ENCODE measurements around the gene CRB3.
A peak's percentile ranks its signal among the peaks of the same experiment; 100 is the strongest.

CRB3 gene

DNA sequence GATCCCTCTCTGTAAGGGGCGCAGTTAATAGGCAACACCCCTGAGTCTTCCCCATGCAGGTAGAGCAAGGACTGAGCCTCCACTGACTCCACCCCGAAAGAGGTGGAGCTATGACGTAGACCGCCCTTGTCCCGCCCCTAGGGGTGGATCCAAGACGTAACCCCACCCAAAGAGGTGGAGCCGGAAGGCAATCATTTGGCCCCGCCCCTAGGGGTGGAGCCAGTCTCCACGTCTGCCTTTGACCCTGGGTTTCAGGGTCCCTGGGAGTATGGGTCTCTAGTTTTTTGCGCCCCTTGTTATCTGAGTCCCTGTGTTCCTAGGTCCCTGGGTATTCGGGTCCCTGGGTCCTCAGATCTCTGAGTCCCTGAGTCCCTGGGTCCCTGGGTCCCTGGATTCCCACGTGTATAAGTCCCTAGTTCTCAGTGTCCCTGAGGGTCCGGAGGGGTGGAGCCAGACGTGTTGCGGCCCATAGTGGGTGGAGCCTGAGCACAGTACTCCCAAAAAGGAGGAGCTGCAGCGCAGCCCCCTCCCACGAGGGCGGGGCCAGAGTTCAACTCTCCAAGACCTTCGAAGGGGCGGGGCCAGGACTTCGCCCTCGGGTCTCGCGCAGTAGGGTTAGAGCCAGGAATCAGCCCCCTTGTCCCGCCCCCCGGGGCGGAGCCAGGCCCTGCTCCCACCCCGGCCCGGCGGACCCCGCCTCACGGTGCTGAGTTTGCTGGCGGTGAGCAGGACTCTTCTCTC, 12.3 kb downstream of the CRB3 start:
- Histone ChIP-seq H3K9ac (ENCODE audit: low read depth, low read length) (no peak overlapping the region), H3K4me3 (ENCODE audit: low read depth, low read length) (peak overlapping the region; percentile 81), H3K9me3 (ENCODE audit: control insufficient read depth, insufficient read depth, low read length) (no peaks in the 10 kb centered on the region), H3K4me1 (ENCODE audit: control insufficient read depth, insufficient read depth, low read length) (peaks cover 3% of the 10 kb centered on the region), H3K27me3 (ENCODE audit: control insufficient read depth, insufficient read depth, low read length) (peaks cover 11% of the 10 kb centered on the region), H3K36me3 (ENCODE audit: control insufficient read depth, insufficient read depth, low read length) (no peaks in the 10 kb centered on the region)

DNA sequence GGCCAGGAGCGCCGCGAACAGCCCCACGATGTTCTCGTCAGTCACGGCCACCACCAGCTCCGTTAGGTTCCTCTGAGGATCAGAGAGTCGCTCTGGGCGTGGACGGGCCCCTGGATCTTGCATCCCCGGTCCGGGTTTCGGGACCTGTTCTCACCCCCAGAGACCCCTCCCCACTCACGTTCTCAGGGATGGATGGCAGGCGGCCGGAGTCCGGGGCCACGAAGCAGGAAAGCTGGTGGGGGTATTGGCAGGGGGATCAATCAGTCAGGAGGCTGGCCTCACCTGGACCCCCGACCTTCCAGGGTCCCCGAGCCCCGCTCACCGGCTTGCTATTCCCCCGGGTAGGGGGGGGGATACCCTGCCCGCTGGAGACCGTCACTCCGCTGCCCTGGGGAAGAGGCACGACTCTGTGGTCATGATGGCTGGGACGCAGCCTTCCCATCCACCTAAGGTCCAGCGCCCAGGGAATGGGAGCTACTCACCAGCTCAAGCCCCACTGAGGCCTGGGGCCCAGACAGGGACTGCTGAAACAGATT, 12.9 kb downstream of the CRB3 start:
- H3K9me3 ChIP-seq (ENCODE audit: control insufficient read depth, insufficient read depth, low read length) = no peaks in the 10 kb centered on the region
- no peak overlapping the region for H3K9ac ChIP-seq (ENCODE audit: low read depth, low read length)
- H3K4me3 ChIP-seq (ENCODE audit: low read depth, low read length) = peak overlapping the region; percentile 77
- peaks cover 11% of the 10 kb centered on the region for H3K27me3 ChIP-seq (ENCODE audit: control insufficient read depth, insufficient read depth, low read length)
- peaks cover 3% of the 10 kb centered on the region for H3K4me1 ChIP-seq (ENCODE audit: control insufficient read depth, insufficient read depth, low read length)
- H3K36me3 ChIP-seq (ENCODE audit: control insufficient read depth, insufficient read depth, low read length) = no peaks in the 10 kb centered on the region

GRCh38 chr19:6478815-6479214, 14.7 kb downstream of the CRB3 start:
- Histone ChIP-seq H3K9ac (ENCODE audit: low read depth, low read length) (no peak overlapping the region), H3K36me3 (ENCODE audit: control insufficient read depth, insufficient read depth, low read length) (no peaks in the 10 kb centered on the region), H3K9me3 (ENCODE audit: control insufficient read depth, insufficient read depth, low read length) (no peaks in the 10 kb centered on the region), H3K27me3 (ENCODE audit: control insufficient read depth, insufficient read depth, low read length) (peaks cover 11% of the 10 kb centered on the region), H3K4me3 (ENCODE audit: low read depth, low read length) (no peak overlapping the region), H3K4me1 (ENCODE audit: control insufficient read depth, insufficient read depth, low read length) (peaks cover 3% of the 10 kb centered on the region)

DNA sequence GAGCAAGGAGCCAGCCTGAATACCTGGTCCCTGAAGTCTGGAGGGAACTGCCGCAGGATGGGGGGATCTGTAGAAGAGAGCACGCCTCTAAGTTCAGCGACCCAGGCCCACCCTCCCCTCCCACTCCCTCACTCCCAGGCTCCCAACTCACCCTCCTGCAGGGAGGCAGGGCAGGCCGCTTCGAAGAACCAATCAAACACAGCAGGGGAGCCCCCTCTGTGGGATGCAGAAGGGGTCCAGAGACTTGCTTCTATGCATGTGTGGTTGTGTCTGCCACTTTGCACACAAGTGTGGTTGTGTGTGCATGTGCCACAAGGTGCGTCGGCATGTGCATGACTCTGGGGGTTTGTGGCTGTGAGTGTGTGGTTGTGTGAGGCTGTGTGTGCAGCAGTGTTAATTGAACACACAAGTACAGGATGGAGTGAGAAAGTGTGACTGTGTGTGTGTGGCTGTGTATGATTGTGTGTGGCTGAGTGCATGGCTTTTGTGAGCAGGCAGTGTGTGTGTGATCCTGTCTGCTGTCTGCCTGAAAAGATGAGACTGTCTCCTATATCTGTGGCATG, 15.8 kb downstream of the CRB3 start:
- Histone ChIP-seq H3K4me1 (ENCODE audit: control insufficient read depth, insufficient read depth, low read length) (peaks cover 3% of the 10 kb centered on the region), H3K9me3 (ENCODE audit: control insufficient read depth, insufficient read depth, low read length) (no peaks in the 10 kb centered on the region), H3K36me3 (ENCODE audit: control insufficient read depth, insufficient read depth, low read length) (no peaks in the 10 kb centered on the region), H3K4me3 (ENCODE audit: low read depth, low read length) (no peak overlapping the region), H3K27me3 (ENCODE audit: control insufficient read depth, insufficient read depth, low read length) (peaks cover 5% of the 10 kb centered on the region), H3K9ac (ENCODE audit: low read depth, low read length) (no peak overlapping the region)

- H3K4me1 ChIP-seq (ENCODE audit: control insufficient read depth, insufficient read depth, low read length) = peaks cover 3% of the 10 kb centered on the region
- no peak overlapping the region for H3K4me3 ChIP-seq (ENCODE audit: low read depth, low read length)
- no peak overlapping the region for H3K9ac ChIP-seq (ENCODE audit: low read depth, low read length)
- no peaks in the 10 kb centered on the region for H3K9me3 ChIP-seq (ENCODE audit: control insufficient read depth, insufficient read depth, low read length)
- no peaks in the 10 kb centered on the region for H3K27me3 ChIP-seq (ENCODE audit: control insufficient read depth, insufficient read depth, low read length)
- H3K36me3 ChIP-seq (ENCODE audit: control insufficient read depth, insufficient read depth, low read length) = no peaks in the 10 kb centered on the region
Observed at GRCh38 chr19:6480848-6481415, 16.9 kb downstream of the CRB3 start.

DNA sequence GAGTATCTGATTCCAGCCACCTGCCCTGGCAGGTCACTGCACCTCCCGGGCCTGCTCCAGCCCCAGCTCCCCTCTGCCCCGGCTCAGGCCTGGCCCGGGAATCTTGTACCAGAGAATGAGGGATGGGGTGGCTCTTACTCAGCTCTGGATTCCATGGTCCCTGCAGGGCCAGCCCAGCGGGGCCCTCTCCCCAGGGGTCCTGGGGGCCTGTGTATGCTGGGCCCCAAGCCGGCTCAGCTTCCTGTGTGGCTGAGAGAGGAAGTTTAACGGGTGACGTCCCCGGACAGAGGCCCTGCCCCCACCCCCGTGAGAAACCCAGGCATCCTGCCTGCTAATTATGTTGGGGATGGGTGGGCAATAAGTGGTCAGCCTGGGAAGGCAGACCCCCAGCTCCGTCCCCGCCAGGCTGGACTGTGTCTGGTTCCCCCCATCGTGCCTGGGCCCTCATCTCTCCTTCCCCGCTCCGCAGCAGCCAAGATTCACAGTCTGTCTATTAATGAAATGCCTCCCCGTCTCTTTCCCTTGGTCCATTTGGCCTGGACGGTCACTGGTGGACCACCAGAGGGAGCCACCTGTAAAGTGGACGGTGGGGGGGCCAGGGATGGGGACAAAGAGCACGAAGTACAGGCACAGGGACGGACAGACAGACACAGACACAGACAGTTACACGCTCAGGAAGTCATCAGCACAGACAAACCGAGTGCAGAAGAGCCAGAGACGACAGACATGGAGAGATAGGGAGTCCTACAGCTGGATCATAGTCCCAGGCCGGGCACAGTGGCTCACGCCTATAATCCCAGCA, 17.7 kb downstream of the CRB3 start, which contains the start of gene DENND1C:
Gene DENND1C, minus strand, starts transcription at position 247 of the 802 bp plus-strand sequence. Its CDS starts 92 bp downstream, at position 155.
- Histone ChIP-seq H3K9ac (ENCODE audit: low read depth, low read length) (no peak within 1 kb of the TSS), H3K27me3 (ENCODE audit: control insufficient read depth, insufficient read depth, low read length) (no peaks in the 10 kb centered on the region), H3K36me3 (ENCODE audit: control insufficient read depth, insufficient read depth, low read length) (no peaks in the 10 kb centered on the region), H3K4me1 (ENCODE audit: control insufficient read depth, insufficient read depth, low read length) (peaks cover 3% of the 10 kb centered on the region), H3K9me3 (ENCODE audit: control insufficient read depth, insufficient read depth, low read length) (no peaks in the 10 kb centered on the region), H3K4me3 (ENCODE audit: low read depth, low read length) (no peak within 1 kb of the TSS)

GRCh38 chr19:6482343-6482686, 18.2 kb downstream of the CRB3 start:
- H3K9me3 ChIP-seq (ENCODE audit: control insufficient read depth, insufficient read depth, low read length) = no peaks in the 10 kb centered on the region
- H3K4me3 ChIP-seq (ENCODE audit: low read depth, low read length) = no peak overlapping the region
- peaks cover 3% of the 10 kb centered on the region for H3K4me1 ChIP-seq (ENCODE audit: control insufficient read depth, insufficient read depth, low read length)
- no peaks in the 10 kb centered on the region for H3K36me3 ChIP-seq (ENCODE audit: control insufficient read depth, insufficient read depth, low read length)
- H3K9ac ChIP-seq (ENCODE audit: low read depth, low read length) = no peak overlapping the region
- H3K27me3 ChIP-seq (ENCODE audit: control insufficient read depth, insufficient read depth, low read length) = no peaks in the 10 kb centered on the region

- Histone ChIP-seq H3K4me1 (ENCODE audit: control insufficient read depth, insufficient read depth, low read length) (peaks cover 3% of the 10 kb centered on the region), H3K9me3 (ENCODE audit: control insufficient read depth, insufficient read depth, low read length) (no peaks in the 10 kb centered on the region), H3K9ac (ENCODE audit: low read depth, low read length) (no peak overlapping the region), H3K27me3 (ENCODE audit: control insufficient read depth, insufficient read depth, low read length) (no peaks in the 10 kb centered on the region), H3K4me3 (ENCODE audit: low read depth, low read length) (no peak overlapping the region), H3K36me3 (ENCODE audit: control insufficient read depth, insufficient read depth, low read length) (no peaks in the 10 kb centered on the region)
Observed at GRCh38 chr19:6483235-6483634, 19.2 kb downstream of the CRB3 start.

DNA sequence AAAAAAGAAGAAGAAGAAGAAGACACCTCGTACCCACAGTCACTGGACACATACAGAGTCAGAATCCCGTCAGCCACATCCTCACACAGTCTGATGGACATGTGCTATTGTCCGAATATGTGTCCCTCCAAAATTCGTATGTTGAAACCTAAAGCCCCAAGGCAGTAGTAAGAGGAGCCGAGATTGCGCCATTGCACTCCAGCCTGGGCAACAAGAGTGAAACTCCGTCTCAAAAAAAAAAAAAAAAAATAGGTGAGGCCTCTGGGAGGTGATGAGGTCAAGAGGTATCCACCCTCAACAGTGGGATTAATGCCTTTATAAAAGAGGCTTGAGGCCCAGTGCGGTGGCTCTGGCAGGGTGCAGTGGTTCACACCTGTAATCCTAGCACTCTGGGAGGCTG, 20.2 kb downstream of the CRB3 start:
- Histone ChIP-seq H3K36me3 (ENCODE audit: control insufficient read depth, insufficient read depth, low read length) (no peaks in the 10 kb centered on the region), H3K4me3 (ENCODE audit: low read depth, low read length) (no peak overlapping the region), H3K9me3 (ENCODE audit: control insufficient read depth, insufficient read depth, low read length) (no peaks in the 10 kb centered on the region), H3K27me3 (ENCODE audit: control insufficient read depth, insufficient read depth, low read length) (no peaks in the 10 kb centered on the region), H3K9ac (ENCODE audit: low read depth, low read length) (no peak overlapping the region), H3K4me1 (ENCODE audit: control insufficient read depth, insufficient read depth, low read length) (peaks cover 2% of the 10 kb centered on the region)

DNA sequence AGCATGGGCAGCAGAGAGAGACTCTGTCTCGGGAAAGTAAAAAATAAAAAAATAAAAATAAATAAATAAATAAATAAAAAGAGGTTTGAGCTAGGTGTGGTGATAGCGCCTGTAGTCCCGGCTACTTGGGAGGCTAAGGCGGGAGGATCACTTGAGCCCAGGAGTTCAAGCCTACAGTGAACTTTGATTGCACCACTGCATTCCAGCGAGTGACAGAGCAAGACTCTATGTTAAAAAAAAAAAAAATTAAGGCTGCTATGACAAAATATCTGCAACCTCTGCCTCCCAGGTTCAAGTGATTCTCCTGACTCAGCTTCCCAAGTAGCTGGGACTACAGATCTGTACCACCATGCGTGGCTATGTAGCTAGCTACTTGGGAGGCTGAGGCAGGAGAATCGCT, 20.8 kb downstream of the CRB3 start:
- Histone ChIP-seq H3K27me3 (ENCODE audit: control insufficient read depth, insufficient read depth, low read length) (no peaks in the 10 kb centered on the region), H3K36me3 (ENCODE audit: control insufficient read depth, insufficient read depth, low read length) (no peaks in the 10 kb centered on the region), H3K4me3 (ENCODE audit: low read depth, low read length) (no peak overlapping the region), H3K4me1 (ENCODE audit: control insufficient read depth, insufficient read depth, low read length) (no peaks in the 10 kb centered on the region), H3K9me3 (ENCODE audit: control insufficient read depth, insufficient read depth, low read length) (no peaks in the 10 kb centered on the region), H3K9ac (ENCODE audit: low read depth, low read length) (no peak overlapping the region)

- Histone ChIP-seq H3K9me3 (ENCODE audit: control insufficient read depth, insufficient read depth, low read length) (peaks cover 3% of the 10 kb centered on the region), H3K4me1 (ENCODE audit: control insufficient read depth, insufficient read depth, low read length) (no peaks in the 10 kb centered on the region), H3K9ac (ENCODE audit: low read depth, low read length) (no peak overlapping the region), H3K36me3 (ENCODE audit: control insufficient read depth, insufficient read depth, low read length) (peaks cover 4% of the 10 kb centered on the region), H3K27me3 (ENCODE audit: control insufficient read depth, insufficient read depth, low read length) (no peaks in the 10 kb centered on the region), H3K4me3 (ENCODE audit: low read depth, low read length) (no peak overlapping the region)
Observed at GRCh38 chr19:6489278-6490061, 25.4 kb downstream of the CRB3 start.
